Activated CD8-positive, alpha-beta T cell treated with anti-CD3 and anti-CD28 coated beads for 36 hours (primary cell): ENCODE data around the gene RNF126. TPM values are rescaled to one million over a fixed set of nuclear protein-coding genes. Genes with fewer than 3 reads are reported as not detected.
"Not testable (repeated sequence)": the region's sequence is repeated elsewhere in the genome, so short reads cannot be mapped to it uniquely, and the experiment has no call there.

Experiments
- ATAC-seq: fragments of 200-7000 bp; cut with Tn5 transposase; one replicate; pipeline ENCODE4 v1.10.0; 2021; ENCODE audit warnings: mild to moderate bottlenecking, moderate library complexity
- CTCF ChIA-PET: fragments of 350-600 bp; sonication (Branson Sonifier 250); formaldehyde crosslinking; loops from one replicate; lab custom pipeline; 2021; ENCODE audit warnings: antibody characterized with exemption; lab: Charles Lee
- POLR2A ChIA-PET: fragments of 350-600 bp; sonication (Branson Sonifier 250); formaldehyde crosslinking; loops from one replicate; lab custom pipeline; 2021; ENCODE audit warnings: antibody characterized with exemption; lab: Charles Lee
- DNase-seq: peaks from one replicate; pipeline ENCODE4 v3.0.0-alpha.2; 2020
- H3K27ac Mint-ChIP-seq: one replicate; pipeline ENCODE4 v1.8.0; 2021; ENCODE audit warnings: mild to moderate bottlenecking, mixed read lengths
- H3K27me3 Mint-ChIP-seq: one replicate; pipeline ENCODE4 v1.8.0; 2021; ENCODE audit warnings: mixed read lengths
- H3K36me3 Mint-ChIP-seq: one replicate; pipeline ENCODE4 v1.8.0; 2021; ENCODE audit warnings: low read depth, mixed read lengths
- H3K4me1 Mint-ChIP-seq: one replicate; pipeline ENCODE4 v1.8.0; 2021; ENCODE audit warnings: low read depth, mixed read lengths
- H3K4me3 Mint-ChIP-seq: one replicate; pipeline ENCODE4 v1.8.0; 2021; ENCODE audit warnings: mild to moderate bottlenecking, moderate library complexity, mixed read lengths
- H3K9me3 Mint-ChIP-seq: one replicate; pipeline ENCODE4 v1.8.0; 2021; ENCODE audit warnings: mixed read lengths
- intact Hi-C: fragments of 100-400 bp; cut with micrococcal nuclease; formaldehyde crosslinking; loops from one replicate; pipeline ENCODE4 v1.10.0; 2022
- total RNA-seq, 2 experiments: library from RNA; stranded (reverse); gene quantifications; one replicate each; pipeline ENCODE4 v1.2.3, GENCODE V29; 2021
- TF ChIP-seq, protein P1 (sequence below): fragments of 200-600 bp; IDR thresholded peaks from one replicate; pipeline ENCODE4 v1.8.0; 2022; ENCODE audit warnings: antibody characterized with exemption, mild to moderate bottlenecking

RNF126 gene
- total RNA-seq, 2 experiments from 2014 or later = 99.1 to 101 TPM

DNA sequence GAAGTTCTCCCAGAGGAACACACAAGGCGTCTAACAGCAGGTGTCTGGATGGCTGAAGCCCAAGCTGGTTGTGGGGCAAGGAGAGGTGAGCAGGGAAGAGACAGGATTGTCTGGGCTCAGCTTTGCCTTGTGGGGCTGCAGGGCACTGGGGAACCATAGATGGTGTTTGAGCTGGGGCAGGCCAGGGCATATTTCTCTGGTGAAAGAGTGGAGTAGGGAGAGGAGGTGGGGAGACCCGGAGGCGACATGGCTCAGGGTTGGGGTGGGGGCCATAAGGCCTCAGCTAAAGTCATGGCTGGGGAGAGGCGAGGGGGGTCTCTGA is 40.3 kb upstream of the RNF126 start:
- no peak for DNase-seq
- Mint-ChIP-seq H3K27me3 (peaks cover 25% of the 10 kb centered on the region), H3K36me3 (no peaks in the 10 kb centered on the region), H3K9me3 (no peaks in the 10 kb centered on the region), H3K27ac (no peak overlapping the region), H3K4me1 (peaks cover 4% of the 10 kb centered on the region), H3K4me3 (no peak overlapping the region)
- POLR2A ChIA-PET = no interaction called here
- TF ChIP-seq, protein P1, sequence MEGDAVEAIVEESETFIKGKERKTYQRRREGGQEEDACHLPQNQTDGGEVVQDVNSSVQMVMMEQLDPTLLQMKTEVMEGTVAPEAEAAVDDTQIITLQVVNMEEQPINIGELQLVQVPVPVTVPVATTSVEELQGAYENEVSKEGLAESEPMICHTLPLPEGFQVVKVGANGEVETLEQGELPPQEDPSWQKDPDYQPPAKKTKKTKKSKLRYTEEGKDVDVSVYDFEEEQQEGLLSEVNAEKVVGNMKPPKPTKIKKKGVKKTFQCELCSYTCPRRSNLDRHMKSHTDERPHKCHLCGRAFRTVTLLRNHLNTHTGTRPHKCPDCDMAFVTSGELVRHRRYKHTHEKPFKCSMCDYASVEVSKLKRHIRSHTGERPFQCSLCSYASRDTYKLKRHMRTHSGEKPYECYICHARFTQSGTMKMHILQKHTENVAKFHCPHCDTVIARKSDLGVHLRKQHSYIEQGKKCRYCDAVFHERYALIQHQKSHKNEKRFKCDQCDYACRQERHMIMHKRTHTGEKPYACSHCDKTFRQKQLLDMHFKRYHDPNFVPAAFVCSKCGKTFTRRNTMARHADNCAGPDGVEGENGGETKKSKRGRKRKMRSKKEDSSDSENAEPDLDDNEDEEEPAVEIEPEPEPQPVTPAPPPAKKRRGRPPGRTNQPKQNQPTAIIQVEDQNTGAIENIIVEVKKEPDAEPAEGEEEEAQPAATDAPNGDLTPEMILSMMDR = no peak
- intact Hi-C loops = no loop called here
- ATAC-seq = no peak
- CTCF ChIA-PET = interaction anchor here (0.7 kb wide), 1 partner anchor 31 kb away, joined by 3 read pairs; no protein-coding TSS in a partner anchor

DNA sequence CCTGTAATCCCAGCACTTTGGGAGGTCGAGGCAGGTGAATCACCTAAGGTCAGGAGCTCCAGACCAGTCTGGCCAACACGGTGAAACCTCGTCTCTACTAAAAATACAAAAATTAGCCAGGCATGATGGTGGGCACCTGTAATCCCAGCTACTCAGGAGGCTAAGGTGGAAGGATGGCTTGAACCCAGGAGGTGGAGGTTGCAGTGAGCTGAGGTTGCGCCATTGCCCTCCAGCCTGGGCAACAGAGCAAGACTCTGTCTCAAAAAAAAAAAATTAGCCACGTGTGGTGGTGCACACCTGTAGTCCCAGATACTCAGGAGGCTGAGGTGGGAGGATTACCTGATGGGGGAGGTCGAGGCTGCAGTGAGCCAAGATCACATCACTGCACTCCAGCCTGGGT is 39.8 kb upstream of the RNF126 start:
- ATAC-seq, H3K9me3 Mint-ChIP-seq, CTCF ChIA-PET, H3K4me3 Mint-ChIP-seq, intact Hi-C loops, DNase-seq, H3K27ac Mint-ChIP-seq, POLR2A ChIA-PET, H3K4me1 Mint-ChIP-seq, H3K36me3 Mint-ChIP-seq: not testable (repeated sequence)
- peaks cover 20% of the 10 kb centered on the region for H3K27me3 Mint-ChIP-seq

DNA sequence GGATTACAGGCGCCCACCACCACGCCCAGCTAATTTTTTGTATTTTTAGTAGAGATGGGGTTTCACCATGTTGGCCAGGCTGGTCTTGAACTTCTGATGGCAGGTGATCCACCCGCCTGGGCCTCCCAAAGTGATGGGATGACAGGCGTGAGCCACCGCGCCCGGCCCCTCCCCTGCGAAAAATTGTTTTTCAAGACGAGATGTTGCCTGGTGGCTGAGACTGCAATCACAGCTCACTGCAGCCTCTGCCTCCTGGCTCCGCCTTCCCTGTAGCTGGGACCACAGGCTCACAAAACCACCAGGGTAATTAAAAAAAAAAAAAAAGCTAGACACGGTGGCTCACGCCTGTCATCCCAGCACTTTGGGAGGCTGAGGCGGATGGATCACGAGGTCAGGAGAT is 36.9 kb upstream of the RNF126 start:
- H3K27me3 Mint-ChIP-seq = peaks cover 14% of the 10 kb centered on the region
- CTCF ChIA-PET = interaction anchor here (0.8 kb wide), 1 partner anchor 13 kb away, joined by 3 read pairs; no protein-coding TSS in a partner anchor
- POLR2A ChIA-PET = not testable (repeated sequence)

DNA sequence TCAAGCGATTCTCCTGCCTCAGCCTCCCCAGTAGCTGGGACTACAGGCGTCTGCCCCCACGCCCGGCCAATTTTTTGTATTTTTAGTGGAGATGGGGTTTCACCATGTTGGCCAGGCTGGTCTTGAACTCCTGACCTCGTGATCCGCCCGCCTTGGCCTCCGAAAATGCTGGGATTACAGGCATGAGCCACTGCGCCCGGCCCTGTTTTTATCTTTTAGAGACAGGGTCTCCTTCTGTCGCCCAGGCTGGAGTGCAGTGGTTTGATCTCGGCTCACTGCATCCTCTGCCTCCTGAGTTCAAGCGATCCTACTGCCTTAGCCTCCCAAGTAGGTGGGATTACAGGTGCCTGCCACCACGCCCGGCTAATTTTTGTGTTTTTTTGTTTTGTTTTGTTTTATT is 35.5 kb upstream of the RNF126 start:
- CTCF ChIA-PET, intact Hi-C loops: not testable (repeated sequence)

More for the DNA sequence above, 36.9 kb upstream of the RNF126 start:
- H3K4me1 Mint-ChIP-seq, H3K27ac Mint-ChIP-seq, H3K4me3 Mint-ChIP-seq, ATAC-seq, H3K36me3 Mint-ChIP-seq, H3K9me3 Mint-ChIP-seq, DNase-seq, intact Hi-C loops: not testable (repeated sequence)

DNA sequence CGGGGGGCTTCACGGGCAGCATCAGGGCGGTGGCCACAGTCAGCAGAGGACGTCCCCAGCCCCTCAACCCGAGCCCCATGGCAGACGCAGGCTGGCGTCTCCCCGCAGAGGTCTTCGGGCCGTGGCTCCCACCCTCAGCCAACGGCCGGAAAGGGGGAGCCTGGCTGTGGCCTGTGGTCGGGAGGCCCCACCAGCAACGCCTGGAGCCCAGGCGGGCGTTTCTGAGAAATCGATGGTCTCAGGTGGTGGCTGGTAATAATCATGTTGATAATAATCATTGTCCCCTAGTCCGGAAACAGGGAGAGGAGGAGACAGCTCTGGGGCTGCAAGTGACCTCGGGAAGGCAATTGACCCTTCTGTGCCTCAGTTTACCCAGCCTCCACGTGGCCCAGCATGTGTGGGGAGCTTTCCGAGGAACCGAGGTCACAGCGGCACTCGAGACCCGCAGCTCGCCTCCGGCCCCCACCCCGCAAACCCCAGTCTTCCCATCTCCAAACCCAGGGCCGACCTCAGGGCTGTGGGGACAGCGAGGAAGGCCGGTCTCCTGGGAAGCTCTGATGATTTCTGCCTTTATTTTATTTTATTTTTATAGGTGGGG is 32.4 kb upstream of the RNF126 start, which contains the start of gene PRSS57:
TSS of gene PRSS57 (minus strand) at position 101 of the 598 bp plus-strand sequence. CDS start at position 79, 22 bp downstream.
- H3K27me3 Mint-ChIP-seq = peaks cover 10% of the 10 kb centered on the region
- intact Hi-C loops = no loop called here
- POLR2A ChIA-PET = interaction anchor here (1.3 kb wide), 1 partner anchor 35 kb away, joined by 3 read pairs; no protein-coding TSS in a partner anchor
- peak; percentile 53 for ATAC-seq
- H3K27ac Mint-ChIP-seq = no peak within 1 kb of the TSS
- no peak for DNase-seq
- H3K4me1 Mint-ChIP-seq = peaks cover 4% of the 10 kb centered on the region
- no peaks in the 10 kb centered on the region for H3K9me3 Mint-ChIP-seq
- no peaks in the 10 kb centered on the region for H3K36me3 Mint-ChIP-seq
- no peak within 1 kb of the TSS for H3K4me3 Mint-ChIP-seq
- TF ChIP-seq, protein P1 = no peak
- CTCF ChIA-PET = no interaction called here

More for the DNA sequence above, 35.5 kb upstream of the RNF126 start:
- peaks cover 18% of the 10 kb centered on the region for H3K27me3 Mint-ChIP-seq
- H3K36me3 Mint-ChIP-seq, H3K27ac Mint-ChIP-seq, ATAC-seq, H3K9me3 Mint-ChIP-seq, DNase-seq, H3K4me1 Mint-ChIP-seq, POLR2A ChIA-PET, H3K4me3 Mint-ChIP-seq: not testable (repeated sequence)

DNA sequence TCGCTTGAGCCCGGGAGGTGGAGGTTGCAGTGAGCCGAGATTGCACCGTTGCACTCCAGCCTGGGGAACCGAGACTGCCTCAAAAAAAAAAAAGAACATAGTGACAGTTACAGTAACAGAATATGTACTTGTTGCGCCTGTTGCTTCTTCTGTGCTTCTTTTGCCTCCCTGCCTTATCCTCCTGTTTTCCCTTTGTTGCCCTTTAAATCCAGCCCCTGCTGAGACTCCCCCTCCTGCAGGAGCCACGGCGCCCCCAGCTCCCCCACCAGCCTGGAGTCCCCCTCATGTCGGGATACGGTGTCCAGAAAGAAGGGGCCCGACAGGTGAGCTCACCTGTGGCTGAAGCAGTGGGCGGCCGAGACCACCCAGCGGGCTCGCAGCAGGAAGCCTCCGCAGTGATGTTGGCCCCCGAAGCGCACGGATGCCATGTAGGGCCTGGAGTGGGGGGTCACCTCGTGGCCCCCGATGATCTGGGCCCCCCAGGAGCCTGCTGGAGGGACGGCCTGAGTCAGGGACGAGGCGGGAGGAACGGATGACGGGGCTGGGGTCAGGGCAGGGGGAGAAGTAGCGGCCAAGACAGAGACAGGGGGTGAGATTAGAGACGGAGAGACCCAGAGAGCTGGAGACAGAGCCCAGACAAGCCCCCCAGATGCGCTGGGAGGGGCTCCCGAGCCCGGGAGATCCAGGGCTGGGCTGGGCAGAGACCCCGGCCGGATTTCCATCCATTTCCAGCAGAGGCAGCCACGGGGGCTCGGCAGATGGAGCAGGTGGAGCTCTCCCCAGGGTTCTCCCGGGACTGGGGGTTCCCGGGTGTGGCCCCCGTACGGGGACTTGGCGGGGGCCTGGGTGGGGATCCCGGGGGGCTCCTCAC is 31.7 kb upstream of the RNF126 start:
- ChIA-PET CTCF (no interaction called here), POLR2A (interaction anchor here (0.5 to 1.3 kb wide), 3 partner anchors 20 to 97 kb away, joined by 3 read pairs; no protein-coding TSS in a partner anchor)
- ATAC-seq (no peak), DNase-seq (no peak)
- Mint-ChIP-seq H3K27ac (no peak overlapping the region), H3K9me3 (no peaks in the 10 kb centered on the region), H3K4me1 (peaks cover 4% of the 10 kb centered on the region), H3K36me3 (no peaks in the 10 kb centered on the region), H3K27me3 (peaks cover 10% of the 10 kb centered on the region), H3K4me3 (no peak overlapping the region)
- intact Hi-C loops = no loop called here
- TF ChIP-seq, protein P1 = no peak
